PFSK-1 (cell line): ENCODE data around the gene ERCC2.
"Not testable (repeated sequence)": the region's sequence is repeated elsewhere in the genome, so short reads cannot be mapped to it uniquely, and the experiment has no call there.

Experiments used
- FOXP2 ChIP-seq: optimal IDR thresholded peaks from 2 replicates; pipeline ENCODE3; 2011; ENCODE audit warnings: borderline replicate concordance, control low read depth, inconsistent platforms; ENCODE audit not compliant: insufficient read depth; ENCODE audit errors: extremely low read length, extremely low read depth
- POLR2AphosphoS5 ChIP-seq: IDR thresholded peaks from 2 replicates; pipeline ENCODE4 v1.6.1; 2012; ENCODE audit warnings: low read depth, mild to moderate bottlenecking, control low read depth, low read length, moderate library complexity
- REST ChIP-seq, 2 experiments: IDR thresholded peaks; 2 replicates each; pipeline versions ENCODE4 v1.6.1 to v1.8.0; 2011 to 2012; ENCODE audit warnings: low read depth in 2 of 2, low read length in 2 of 2, control low read depth in 1 of 2, inconsistent platforms in 1 of 2, mild to moderate bottlenecking in 1 of 2, moderate library complexity in 1 of 2; ENCODE audit not compliant: insufficient read depth in 1 of 2
- SIN3A ChIP-seq: IDR thresholded peaks from 2 replicates; pipeline ENCODE4 v1.6.1; 2012; ENCODE audit warnings: mild to moderate bottlenecking, low read length, moderate library complexity, borderline replicate concordance; ENCODE audit not compliant: insufficient read depth
- TAF1 ChIP-seq: IDR thresholded peaks from 2 replicates; pipeline ENCODE4 v1.6.1; 2012; ENCODE audit warnings: low read length, control low read depth, borderline replicate concordance; ENCODE audit not compliant: insufficient read depth

- 0 out of 2 replicates have a peak, but pooled peaks have one; percentile 6 for TF ChIP-seq POLR2AphosphoS5
- not testable (repeated sequence) for TF ChIP-seq SIN3A; FOXP2; TAF1; REST (IDR thresholded peaks at IDR 0.05; ENCODE audit: insufficient read depth in 1 of 2, low read depth in 2 of 2, low read length in 2 of 2)
These were observed 40.0 kb upstream of the ERCC2 start for GRCh38 chr19:45410330-45410729.
